Coronary artery (tissue), 2 donors: ENCODE results near the gene CBLB.
A peak's percentile ranks its signal among the peaks of the same experiment; 100 is the strongest.

Experiments
- DNase-seq: peaks from one replicate; pipeline ENCODE4 v3.0.0-alpha.2; 2017; ENCODE audit warnings: low spot score
- H3K27ac ChIP-seq, 2 donors: fragments of 200-600 bp; sonication (generic); one replicate each; pipeline ENCODE4 v1.5.1; 2016 to 2019
- H3K4me3 ChIP-seq: fragments of 200-600 bp; sonication (generic); 2 replicates; pipeline ENCODE4 v1.5.1; 2016; ENCODE audit warnings: mild to moderate bottlenecking, moderate library complexity
- CTCF ChIP-seq: fragments of 200-600 bp; sonication (generic); IDR thresholded peaks from one replicate; pipeline ENCODE4 v1.5.1; 2019; ENCODE audit warnings: antibody characterized with exemption

CBLB gene

GRCh38 chr3:105747696-105748095 lies 121.1 kb downstream of the CBLB start:
- H3K27ac ChIP-seq, result no peak overlapping the region
- no peak for DNase-seq

GRCh38 chr3:105747060-105747541 lies 121.7 kb downstream of the CBLB start:
- H3K4me3 ChIP-seq, result no peak overlapping the region
- no peak for TF ChIP-seq CTCF
- no peak for DNase-seq
- peak overlapping the region; percentile 0 to 74 for H3K27ac ChIP-seq

More at GRCh38 chr3:105747696-105748095, 121.1 kb downstream of the CBLB start:
- no peak overlapping the region for H3K4me3 ChIP-seq
- no peak for TF ChIP-seq CTCF

- DNase-seq, result no peak
- Histone ChIP-seq H3K27ac (peak overlapping the region; percentile 0 to 74), H3K4me3 (no peak overlapping the region)
- no peak for TF ChIP-seq CTCF
Observed at GRCh38 chr3:105746231-105746996, 122.4 kb downstream of the CBLB start.

GRCh38 chr3:105745046-105745445 lies 123.8 kb downstream of the CBLB start:
- Histone ChIP-seq H3K27ac (no peak overlapping the region), H3K4me3 (no peak overlapping the region)
- DNase-seq, result no peak
- TF ChIP-seq CTCF, result no peak

GRCh38 chr3:105744202-105744601 lies 124.6 kb downstream of the CBLB start:
- no peak for TF ChIP-seq CTCF
- H3K4me3 ChIP-seq, result no peak overlapping the region
- no peak for DNase-seq

GRCh38 chr3:105733356-105733755 lies 135.5 kb downstream of the CBLB start:
- no peak for DNase-seq
- no peak for TF ChIP-seq CTCF
- Histone ChIP-seq H3K4me3 (no peak overlapping the region), H3K27ac (no peak overlapping the region)

More at GRCh38 chr3:105744202-105744601, 124.6 kb downstream of the CBLB start:
- H3K27ac ChIP-seq, result no peak overlapping the region

- TF ChIP-seq CTCF, result no peak
- H3K27ac ChIP-seq, result no peak overlapping the region
- no peak for DNase-seq
- H3K4me3 ChIP-seq, result no peak overlapping the region
Observed at GRCh38 chr3:105731686-105732085, 137.1 kb downstream of the CBLB start.
